GM19328 (cell line): Measurements from ENCODE around the gene CENATAC.
"Not testable (repeated sequence)": the region's sequence is repeated elsewhere in the genome, so short reads cannot be mapped to it uniquely, and the experiment has no call there.

Experiments
- ATAC-seq: cut with Tn5 transposase; IDR thresholded peaks from one replicate; pipeline ENCODE4 v1.9.1; 2021; ENCODE audit warnings: mild to moderate bottlenecking, moderate library complexity; ENCODE audit not compliant: unreplicated experiment

Gene CENATAC

GRCh38 chr11:119051440-119052162 lies 53.7 kb downstream of the CENATAC start:
- no peak for ATAC-seq

DNA sequence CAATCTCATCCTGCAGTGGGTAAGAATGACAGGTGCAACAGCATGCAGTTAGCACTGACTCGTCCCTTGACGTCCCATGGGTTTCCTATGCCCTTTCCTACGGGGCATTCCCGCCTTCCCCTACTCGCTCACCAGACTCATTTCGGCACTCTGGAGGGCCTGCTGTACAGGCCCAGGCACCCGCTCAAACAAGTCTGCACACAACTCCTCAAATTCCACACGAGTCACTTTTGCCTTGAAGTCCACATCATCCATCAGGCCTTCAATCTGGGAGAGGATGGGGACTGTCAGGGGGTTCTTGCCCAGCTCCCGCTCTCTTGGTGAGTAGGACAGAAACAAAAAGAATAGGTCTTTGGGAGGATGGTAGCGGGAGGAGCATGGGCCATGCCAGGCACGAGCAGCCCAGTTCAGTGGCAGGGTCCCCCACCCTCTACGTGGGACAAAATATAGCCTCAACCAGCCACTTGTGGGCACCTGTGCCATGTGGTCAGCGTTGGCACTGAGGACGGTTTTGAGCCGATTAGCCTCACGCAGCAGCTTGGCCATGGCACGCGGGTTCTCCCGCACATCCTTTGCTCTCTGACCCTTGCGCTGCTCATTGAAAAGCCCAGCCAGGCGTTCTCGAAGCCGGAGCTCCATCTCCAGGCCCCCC lies 54.4 kb downstream of the CENATAC start:
- ATAC-seq, result no peak

DNA sequence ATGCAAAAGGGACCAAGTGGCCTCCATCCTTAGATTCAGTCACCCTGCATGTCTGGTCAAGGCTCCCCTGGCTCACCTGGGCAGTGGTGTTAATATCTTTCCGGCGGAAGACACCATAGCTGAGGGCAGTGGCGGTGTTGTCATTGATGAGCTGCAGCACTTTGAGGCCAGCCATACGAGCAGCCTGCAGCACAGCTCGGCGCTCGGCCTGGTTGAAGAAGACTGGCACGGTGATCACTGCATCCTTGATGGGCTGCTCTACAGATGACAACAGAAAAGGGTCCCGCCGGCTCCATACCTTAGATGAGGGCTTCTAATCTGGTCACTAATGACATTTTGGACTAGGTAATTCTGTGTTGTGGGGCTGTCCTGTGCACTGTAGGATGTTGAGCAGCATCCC lies 56.5 kb downstream of the CENATAC start:
- no peak for ATAC-seq

GRCh38 chr11:119055901-119056300 lies 58.0 kb downstream of the CENATAC start:
- ATAC-seq, result no peak

DNA sequence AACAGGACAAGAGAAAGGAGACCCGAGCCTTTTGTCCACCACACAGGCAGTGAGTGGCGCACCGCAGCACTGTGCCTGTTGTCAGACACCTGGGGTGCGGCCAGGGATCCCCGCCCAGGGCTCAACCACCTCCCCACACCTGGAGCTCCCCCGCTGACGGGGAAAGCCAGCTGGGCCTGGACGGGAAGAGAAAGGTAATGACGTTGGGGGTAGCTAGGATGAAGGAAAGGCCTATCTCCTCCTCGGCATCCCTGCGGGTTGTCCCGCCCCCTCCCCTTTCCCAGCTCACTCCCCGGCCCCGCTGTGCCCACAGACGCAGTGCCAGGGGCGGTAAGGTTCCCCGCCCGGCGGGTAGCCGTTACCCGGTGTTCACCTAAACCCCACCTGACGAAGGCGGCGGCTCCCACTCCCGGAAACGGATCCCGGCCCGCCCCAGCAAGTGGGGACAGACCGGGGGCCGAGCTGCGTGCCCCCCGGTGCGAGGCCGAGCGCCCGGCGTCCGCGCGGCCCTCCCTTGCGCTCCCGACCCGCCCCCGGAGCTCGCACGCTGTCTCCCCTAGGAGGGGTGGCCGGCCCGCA lies 58.6 kb downstream of the CENATAC start:
- peak; percentile 1 for ATAC-seq

DNA sequence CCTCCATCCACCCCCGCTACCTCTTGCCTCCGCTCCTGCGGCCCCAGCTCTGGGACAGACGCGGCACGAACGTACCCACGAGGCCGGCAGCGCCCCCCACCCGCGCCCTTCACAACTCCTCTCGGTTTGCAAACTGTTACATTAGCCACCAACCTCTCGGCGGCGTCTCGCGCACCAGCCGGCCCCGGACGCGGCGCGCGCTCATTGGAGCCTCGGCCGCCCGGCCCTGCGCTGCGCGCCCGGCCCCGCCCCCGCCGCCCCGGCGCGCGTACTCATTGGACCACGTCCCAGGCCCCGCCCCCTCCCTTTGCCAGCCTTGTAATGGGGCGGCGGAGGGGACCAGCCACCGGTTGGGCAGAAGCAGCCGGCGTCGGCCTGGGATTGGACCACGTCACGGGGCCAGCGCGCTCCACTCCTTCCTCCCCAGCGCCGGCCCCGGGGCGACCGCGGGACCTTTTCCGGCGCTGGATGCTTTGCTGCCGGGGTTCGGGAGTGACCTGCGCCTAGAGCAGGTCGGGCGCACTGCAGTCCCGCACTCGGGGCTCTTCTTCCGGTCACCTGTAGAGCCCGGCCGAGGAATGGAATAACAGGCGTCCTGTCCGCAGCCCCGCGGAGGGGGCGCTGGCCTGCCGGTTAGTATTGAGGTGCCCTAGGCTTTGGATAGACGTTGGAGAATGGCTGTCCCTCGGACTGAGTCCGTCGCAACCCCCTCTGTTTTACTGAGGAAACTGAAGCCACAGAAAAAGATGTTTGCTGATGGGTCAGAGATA lies 59.2 kb downstream of the CENATAC start, which contains the start of gene HYOU1:
Gene HYOU1, minus strand, starts transcription at position 206 of the 770 bp plus-strand sequence. CDS start 1,045 bp downstream, outside the sequence.
- peak; percentile 89 for ATAC-seq

DNA sequence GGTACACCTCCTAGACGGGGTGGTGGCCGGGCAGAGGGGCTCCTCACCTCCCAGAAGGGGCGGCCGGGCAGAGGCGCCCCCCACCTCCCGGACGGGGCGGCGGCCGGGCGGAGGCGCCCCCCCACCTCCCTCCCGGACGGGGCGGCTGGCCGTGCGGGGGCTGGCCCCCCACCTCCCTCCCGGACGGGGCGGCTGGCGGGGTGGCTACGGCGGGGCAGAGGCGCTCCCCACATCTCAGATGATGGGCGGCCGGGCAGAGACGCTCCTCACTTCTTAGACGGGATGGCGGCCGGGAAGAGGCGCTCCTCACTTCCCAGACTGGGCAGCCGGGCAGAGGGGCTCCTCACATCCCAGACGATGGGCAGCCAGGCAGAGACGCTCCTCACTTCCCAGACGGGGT lies 61.2 kb downstream of the CENATAC start:
- not testable (repeated sequence) for ATAC-seq

- ATAC-seq, result no peak
These were observed 63.3 kb downstream of the CENATAC start for GRCh38 chr11:119061256-119061655.

- ATAC-seq, result no peak
These were observed 64.8 kb downstream of the CENATAC start for GRCh38 chr11:119062779-119063178.

- ATAC-seq, result no peak
These were observed 67.4 kb downstream of the CENATAC start for GRCh38 chr11:119065369-119065768.
